GM19035 (cell line): ENCODE data around the gene TNFSF8.

Source experiments
- ATAC-seq: cut with Tn5 transposase; IDR thresholded peaks from one replicate; pipeline ENCODE4 v1.9.1; 2021; ENCODE audit not compliant: unreplicated experiment

The TNFSF8 gene

GRCh38 chr9:114878879-114879564 is 51.4 kb downstream of the TNFSF8 start:
- ATAC-seq, result no peak

- no peak for ATAC-seq
Measured at GRCh38 chr9:114869845-114870244, 60.5 kb downstream of the TNFSF8 start.

- ATAC-seq, result no peak
Measured at GRCh38 chr9:114869378-114869777, 61.0 kb downstream of the TNFSF8 start.

GRCh38 chr9:114867327-114867726 is 63.1 kb downstream of the TNFSF8 start:
- ATAC-seq, result no peak

GRCh38 chr9:114864471-114864870 is 65.9 kb downstream of the TNFSF8 start:
- no peak for ATAC-seq

GRCh38 chr9:114861922-114862605 is 68.3 kb downstream of the TNFSF8 start:
- no peak for ATAC-seq

GRCh38 chr9:114861273-114861672 is 69.1 kb downstream of the TNFSF8 start:
- no peak for ATAC-seq

- no peak for ATAC-seq
Measured at GRCh38 chr9:114860187-114860586, 70.2 kb downstream of the TNFSF8 start.

GRCh38 chr9:114856942-114857315 is 73.5 kb downstream of the TNFSF8 start:
- ATAC-seq, result no peak

GRCh38 chr9:114856215-114856941 is 74.0 kb downstream of the TNFSF8 start:
- no peak for ATAC-seq

GRCh38 chr9:114855488-114855887 is 74.9 kb downstream of the TNFSF8 start:
- no peak for ATAC-seq

- ATAC-seq, result no peak
Measured at GRCh38 chr9:114854736-114855355, 75.5 kb downstream of the TNFSF8 start.

GRCh38 chr9:114853071-114853855 is 77.1 kb downstream of the TNFSF8 start:
- no peak for ATAC-seq

- no peak for ATAC-seq
Measured at GRCh38 chr9:114852050-114852594, 78.3 kb downstream of the TNFSF8 start.

GRCh38 chr9:114851306-114851705 is 79.1 kb downstream of the TNFSF8 start:
- no peak for ATAC-seq
